Measurements from ENCODE around the gene FAM181A. TPM values are rescaled to one million over a fixed set of nuclear protein-coding genes. Genes with fewer than 3 reads are reported as not detected.

FAM181A gene
- total RNA-seq, 1 donor from 2014 or later: not detected

GRCh38 chr14:93970965-93971634 lies 44.0 kb downstream of the FAM181A start:
- FAIRE-seq (no peak), DNase-seq (ENCODE audit: low read depth) (no peak)
- no peaks in the 10 kb centered on the region for H3K9me3 ChIP-seq (ENCODE audit: insufficient read depth, low read depth, low read length)
- peaks cover 3% of the 10 kb centered on the region for H3K4me1 ChIP-seq (ENCODE audit: insufficient read depth, low read length)
- no peaks in the 10 kb centered on the region for H3K36me3 ChIP-seq (ENCODE audit: insufficient read depth, low read length)
- no peak overlapping the region for H3K9ac ChIP-seq (ENCODE audit: low read length)
- H3K27me3 Mint-ChIP-seq (ENCODE audit: low read depth, unreplicated experiment): peaks cover 68% of the 10 kb centered on the region
- H3K9me3 Mint-ChIP-seq (ENCODE audit: unreplicated experiment): no peaks in the 10 kb centered on the region
- H3K4me3 Mint-ChIP-seq (ENCODE audit: unreplicated experiment): no peak overlapping the region
- H3K4me1 Mint-ChIP-seq (ENCODE audit: low read depth, unreplicated experiment): peaks cover 9% of the 10 kb centered on the region
- H3K4me3 ChIP-seq (ENCODE audit: insufficient read depth, low read depth, low read length): no peak overlapping the region
- H3K27ac ChIP-seq (ENCODE audit: low read depth, low read length): no peak overlapping the region
- no peak overlapping the region for H3K27ac Mint-ChIP-seq (ENCODE audit: unreplicated experiment)
- H3K79me2 ChIP-seq (ENCODE audit: insufficient read depth, low read length): no peaks in the 10 kb centered on the region
- H3K36me3 Mint-ChIP-seq (ENCODE audit: low read depth, unreplicated experiment): no peaks in the 10 kb centered on the region
- peaks cover 13% of the 10 kb centered on the region for H3K27me3 ChIP-seq (ENCODE audit: insufficient read depth, low read length)
- no peak for TF ChIP-seq CTCF (IDR thresholded peaks at IDR 0.05; ENCODE audit: insufficient read depth, low read depth, low read length)
- TF ChIP-seq EZH2 (IDR thresholded peaks at IDR 0.05; ENCODE audit: insufficient read depth, low read length): no peak
- H2AFZ ChIP-seq (ENCODE audit: low read depth, low read length): no peak overlapping the region
- H3K4me2 ChIP-seq (ENCODE audit: low read length): no peak overlapping the region
- H4K20me1 ChIP-seq (ENCODE audit: insufficient read depth, low read length): no peaks in the 10 kb centered on the region

GRCh38 chr14:93971635-93972027 lies 44.5 kb downstream of the FAM181A start:
- H3K4me2 ChIP-seq (ENCODE audit: low read length): no peak overlapping the region
- H2AFZ ChIP-seq (ENCODE audit: low read depth, low read length): no peak overlapping the region
- H3K27me3 ChIP-seq (ENCODE audit: insufficient read depth, low read length): peaks cover 13% of the 10 kb centered on the region
- Mint-ChIP-seq H3K4me1 (ENCODE audit: low read depth, unreplicated experiment) (peaks cover 7% of the 10 kb centered on the region), H3K27me3 (ENCODE audit: low read depth, unreplicated experiment) (peaks cover 66% of the 10 kb centered on the region), H3K36me3 (ENCODE audit: low read depth, unreplicated experiment) (no peaks in the 10 kb centered on the region), H3K9me3 (ENCODE audit: unreplicated experiment) (no peaks in the 10 kb centered on the region), H3K4me3 (ENCODE audit: unreplicated experiment) (no peak overlapping the region), H3K27ac (ENCODE audit: unreplicated experiment) (no peak overlapping the region)
- no peak overlapping the region for H3K27ac ChIP-seq (ENCODE audit: low read depth, low read length)
- no peak overlapping the region for H3K9ac ChIP-seq (ENCODE audit: low read length)
- TF ChIP-seq EZH2 (IDR thresholded peaks at IDR 0.05; ENCODE audit: insufficient read depth, low read length) (no peak), CTCF (IDR thresholded peaks at IDR 0.05; ENCODE audit: insufficient read depth, low read depth, low read length) (no peak)
- H3K79me2 ChIP-seq (ENCODE audit: insufficient read depth, low read length): no peaks in the 10 kb centered on the region
- H4K20me1 ChIP-seq (ENCODE audit: insufficient read depth, low read length): no peaks in the 10 kb centered on the region
- H3K9me3 ChIP-seq (ENCODE audit: insufficient read depth, low read depth, low read length): no peaks in the 10 kb centered on the region
- FAIRE-seq (no peak), DNase-seq (ENCODE audit: low read depth) (no peak)
- H3K36me3 ChIP-seq (ENCODE audit: insufficient read depth, low read length): no peaks in the 10 kb centered on the region
- no peak overlapping the region for H3K4me3 ChIP-seq (ENCODE audit: insufficient read depth, low read depth, low read length)
- H3K4me1 ChIP-seq (ENCODE audit: insufficient read depth, low read length): no peaks in the 10 kb centered on the region

GRCh38 chr14:93972618-93973205 lies 45.6 kb downstream of the FAM181A start:
- TF ChIP-seq EZH2 (IDR thresholded peaks at IDR 0.05; ENCODE audit: insufficient read depth, low read length) (no peak), CTCF (IDR thresholded peaks at IDR 0.05; ENCODE audit: insufficient read depth, low read depth, low read length) (no peak)
- FAIRE-seq (no peak), DNase-seq (ENCODE audit: low read depth) (no peak)
- H3K27me3 Mint-ChIP-seq (ENCODE audit: low read depth, unreplicated experiment): peaks cover 72% of the 10 kb centered on the region
- no peaks in the 10 kb centered on the region for H4K20me1 ChIP-seq (ENCODE audit: insufficient read depth, low read length)
- H3K36me3 ChIP-seq (ENCODE audit: insufficient read depth, low read length): no peaks in the 10 kb centered on the region
- no peak overlapping the region for H3K9ac ChIP-seq (ENCODE audit: low read length)
- no peaks in the 10 kb centered on the region for H3K4me1 ChIP-seq (ENCODE audit: insufficient read depth, low read length)
- H3K4me1 Mint-ChIP-seq (ENCODE audit: low read depth, unreplicated experiment): peaks cover 10% of the 10 kb centered on the region
- H3K27ac Mint-ChIP-seq (ENCODE audit: unreplicated experiment): no peak overlapping the region
- no peak overlapping the region for H3K4me3 Mint-ChIP-seq (ENCODE audit: unreplicated experiment)
- no peaks in the 10 kb centered on the region for H3K9me3 ChIP-seq (ENCODE audit: insufficient read depth, low read depth, low read length)
- H3K4me2 ChIP-seq (ENCODE audit: low read length): no peak overlapping the region
- no peaks in the 10 kb centered on the region for H3K79me2 ChIP-seq (ENCODE audit: insufficient read depth, low read length)
- H3K9me3 Mint-ChIP-seq (ENCODE audit: unreplicated experiment): no peaks in the 10 kb centered on the region
- no peak overlapping the region for H2AFZ ChIP-seq (ENCODE audit: low read depth, low read length)
- no peaks in the 10 kb centered on the region for H3K36me3 Mint-ChIP-seq (ENCODE audit: low read depth, unreplicated experiment)
- H3K4me3 ChIP-seq (ENCODE audit: insufficient read depth, low read depth, low read length): no peak overlapping the region
- peaks cover 16% of the 10 kb centered on the region for H3K27me3 ChIP-seq (ENCODE audit: insufficient read depth, low read length)
- H3K27ac ChIP-seq (ENCODE audit: low read depth, low read length): no peak overlapping the region

Measured in astrocyte (in vitro differentiated cells and primary cell).